A549 (cell line): ENCODE results near the gene PTP4A2. TPM values are rescaled to one million over a fixed set of nuclear protein-coding genes. Genes with fewer than 3 reads are reported as not detected.

Experiments used
- ATAC-seq, 2 experiments: fragments of 200-7000 bp in 1 of 2; fragments of >200 bp in 1 of 2; cut with Nextera tagmentation in 1 of 2; cut with Tn5 transposase in 1 of 2; 3 replicates each; pipeline versions ENCODE4 v1.8.0 to v1.9.1; 2018 to 2020; ENCODE audit warnings: mild to moderate bottlenecking in 1 of 2, moderate library complexity in 1 of 2
- CTCF ChIA-PET: fragments of 300-600 bp; sonication (Branson Sonifier 250); formaldehyde crosslinking; extraction: SDS; loops from one replicate; lab custom pipeline; 2021; ENCODE audit warnings: antibody characterized with exemption, inconsistent platforms; lab: Yijun Ruan, JAX
- POLR2A ChIA-PET: fragments of 350-600 bp; formaldehyde crosslinking; extraction: SDS; loops from one replicate; lab custom pipeline; 2021; ENCODE audit warnings: antibody characterized with exemption, inconsistent platforms; lab: Yijun Ruan, JAX
- DNase-seq, 2 experiments: peaks; one replicate each; pipeline versions ENCODE4 v3.0.0 to v3.0.0-alpha.2; 2011 to 2016; ENCODE audit warnings: low read depth in 1 of 2, low spot score in 1 of 2
- FAIRE-seq: peaks from 2 replicates; lab custom pipeline; 2011; peaks lifted over from hg19 to GRCh38; lab: Jason Lieb, UNC
- H3K27ac ChIP-seq, 2 experiments: fragments of >200 bp; sonication (Bioruptor Twin); formaldehyde crosslinking; 3 replicates each; pipeline ENCODE4 v1.5.1; 2016 to 2017
- H3K4me1 ChIP-seq: fragments of >200 bp; sonication (Bioruptor Twin); formaldehyde crosslinking; 3 replicates; pipeline ENCODE4 v1.6.1; 2016
- H3K4me2 ChIP-seq: fragments of >200 bp; sonication (Bioruptor Twin); formaldehyde crosslinking; 3 replicates; pipeline ENCODE4 v1.6.1; 2016
- H3K4me3 ChIP-seq: fragments of >200 bp; sonication (Bioruptor Twin); formaldehyde crosslinking; 3 replicates; pipeline ENCODE4 v1.5.1; 2016
- H3K9me3 ChIP-seq: fragments of >200 bp; sonication (Bioruptor Twin); formaldehyde crosslinking; 3 replicates; pipeline ENCODE4 v1.6.1; 2016
- BHLHE40 ChIP-seq: IDR thresholded peaks from 2 replicates; pipeline ENCODE4 v1.6.1; 2012; ENCODE audit warnings: low read depth, low read length, inconsistent platforms
- CBX8 ChIP-seq: fragments of 200-600 bp; sonication (generic); IDR thresholded peaks from 2 replicates; pipeline ENCODE4 v1.6.1; 2016
- CEBPB ChIP-seq, 2 experiments: fragments of >200 bp in 1 of 2; sonication (Bioruptor Twin) in 1 of 2; formaldehyde crosslinking in 1 of 2; IDR thresholded peaks; 2 replicates each; pipeline ENCODE4 v1.6.1; 2012 to 2016
- EHMT2 ChIP-seq: fragments of 200-600 bp; sonication (generic); IDR thresholded peaks from 2 replicates; pipeline ENCODE4 v1.6.1; 2016; ENCODE audit warnings: antibody characterized with exemption, low read depth, mild to moderate bottlenecking, moderate library complexity
- ESRRA ChIP-seq: fragments of 150-350 bp; IDR thresholded peaks from 2 replicates; pipeline ENCODE4 v1.6.1; 2014; ENCODE audit warnings: mild to moderate bottlenecking, low read length, borderline replicate concordance
- FOXS1 ChIP-seq: fragments of 250-450 bp; sonication (Bioruptor Pico); IDR thresholded peaks from 2 replicates; pipeline ENCODE4 v1.5.0; 2020; ENCODE audit warnings: mild to moderate bottlenecking, moderate library complexity
- GATA3 ChIP-seq: IDR thresholded peaks from 2 replicates; pipeline ENCODE4 v1.6.1; 2012; ENCODE audit warnings: borderline replicate concordance
- HEYL ChIP-seq: fragments of 250-450 bp; sonication (Bioruptor Pico); IDR thresholded peaks from 2 replicates; pipeline ENCODE4 v1.8.0; 2021; ENCODE audit warnings: mild to moderate bottlenecking, moderate library complexity
- MAFK ChIP-seq: fragments of 450-650 bp; IDR thresholded peaks from 2 replicates; pipeline ENCODE4 v1.6.1; 2014; ENCODE audit not compliant: partially characterized antibody
- MAZ ChIP-seq: fragments of 150-350 bp; IDR thresholded peaks from 2 replicates; pipeline ENCODE4 v1.6.1; 2014; ENCODE audit warnings: antibody characterized with exemption, low read depth, low read length, borderline replicate concordance
- MYC ChIP-seq: IDR thresholded peaks from 2 replicates; pipeline ENCODE4 v1.6.1; 2012; ENCODE audit warnings: mild to moderate bottlenecking, inconsistent platforms, low read length, improper control_type of control experiment, borderline replicate concordance
- NPAS2 ChIP-seq: fragments of 250-450 bp; sonication (Bioruptor Pico); IDR thresholded peaks from 2 replicates; pipeline ENCODE4 v1.8.0; 2022; ENCODE audit warnings: mild to moderate bottlenecking, moderate library complexity, borderline replicate concordance
- RCOR1 ChIP-seq: fragments of 150-350 bp; IDR thresholded peaks from 2 replicates; pipeline ENCODE4 v1.6.1; 2014; ENCODE audit warnings: antibody characterized with exemption, low read length, low read depth
- RFX5 ChIP-seq: fragments of 450-650 bp; IDR thresholded peaks from 2 replicates; pipeline ENCODE4 v1.7.1; 2014; ENCODE audit warnings: antibody characterized with exemption, mild to moderate bottlenecking, moderate library complexity
- SMC3 ChIP-seq: fragments of >200 bp; sonication (Bioruptor Twin); formaldehyde crosslinking; IDR thresholded peaks from 3 replicates; pipeline ENCODE4 v1.6.1; 2018; ENCODE audit warnings: inconsistent platforms
- SREBF2 ChIP-seq: fragments of 450-650 bp; IDR thresholded peaks from 2 replicates; pipeline ENCODE4 v1.6.1; 2014; ENCODE audit warnings: mild to moderate bottlenecking, moderate library complexity
- TFCP2L1 ChIP-seq: fragments of 250-450 bp; sonication (Bioruptor Pico); IDR thresholded peaks from 2 replicates; pipeline ENCODE4 v1.5.0; 2021; ENCODE audit warnings: mild to moderate bottlenecking
- TP53 ChIP-seq: fragments of 250-450 bp; sonication (Bioruptor Pico); IDR thresholded peaks from 2 replicates; pipeline ENCODE4 v1.5.0; 2021; ENCODE audit warnings: mild to moderate bottlenecking, moderate library complexity
- ZFP36 ChIP-seq: fragments of 450-650 bp; IDR thresholded peaks from 2 replicates; pipeline ENCODE4 v1.6.1; 2014; ENCODE audit warnings: borderline replicate concordance; ENCODE audit not compliant: partially characterized antibody
- WGBS: methylation state at CpG from one replicate; pipeline ENCODE4 v1.1.6; 2017; ENCODE audit errors: missing lambda C conversion rate; 5-methylcytosine and 5-hydroxymethylcytosine counted together
- polyA plus RNA-seq, 4 experiments: library from polyadenylated mRNA; depleted of rRNA in 3 of 4; stranded (reverse); fragments of >200 nt; fragmentation: RNase III in 1 of 4; extraction: RNeasy Plus Mini Kit Qiagen cat#74134 plus additional on column Dnase treatment in 1 of 4; gene quantifications; 2 replicates in 3 of 4; 3 replicates in 1 of 4; pipeline ENCODE4 v1.2.3, GENCODE V29; 2011 to 2017
- TF ChIP-seq, protein P1 (sequence below): fragments of >200 bp; sonication (Bioruptor Twin); formaldehyde crosslinking; IDR thresholded peaks from 2 replicates; pipeline ENCODE4 v1.6.1; 2016
- TF ChIP-seq, protein P2 (sequence below): IDR thresholded peaks from 2 replicates; pipeline ENCODE4 v1.6.1; 2012
- TF ChIP-seq, protein P3 (sequence below): fragments of 200-600 bp; sonication (generic); IDR thresholded peaks from 2 replicates; pipeline ENCODE4 v1.6.1; 2016; ENCODE audit warnings: antibody characterized with exemption, mild to moderate bottlenecking, moderate library complexity
- TF ChIP-seq, protein P4 (sequence below): fragments of >200 bp; sonication (Bioruptor Twin); formaldehyde crosslinking; IDR thresholded peaks from 3 replicates; pipeline ENCODE4 v1.6.1; 2016
- TF ChIP-seq, protein P5 (sequence below): IDR thresholded peaks from 2 replicates; pipeline ENCODE4 v1.6.1; 2012

The PTP4A2 gene
- polyA plus RNA-seq, 2 of the 4 experiments (the other 2 are of a cell fraction), result 234 to 563 TPM

DNA sequence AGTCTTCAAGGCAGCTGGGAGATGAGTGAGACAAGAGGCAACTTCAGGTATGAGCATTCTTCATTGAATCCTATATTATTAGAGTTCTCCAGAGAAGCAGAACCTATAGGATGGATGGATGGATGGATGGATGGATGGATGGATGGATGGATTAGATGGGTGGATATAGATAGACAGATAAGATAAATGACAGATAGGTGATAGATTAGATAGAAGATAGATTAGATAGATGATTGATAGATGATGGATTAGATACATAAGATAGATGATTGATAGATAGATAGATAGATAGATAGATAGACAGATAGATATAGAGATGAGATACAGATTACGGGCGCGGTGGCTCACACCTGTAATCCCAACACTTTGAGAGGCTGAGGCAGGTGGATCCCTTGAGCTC is 79.1 kb downstream of the PTP4A2 start:
- FAIRE-seq (no peak), DNase-seq (no peak)
- no peak overlapping the region for H3K27ac ChIP-seq
- 90% methylated on average over 3 of the region's 3 CpGs for WGBS
- POLR2A ChIA-PET, result no interaction called here
- H3K4me3 ChIP-seq, result no peak overlapping the region
- peaks cover 9% of the 10 kb centered on the region; the same call in 2 of the 3 replicates for H3K4me1 ChIP-seq
- TF ChIP-seq CEBPB (IDR thresholded peaks at IDR 0.05) (no peak), EHMT2 (no peak), TP53 (CRISPR knock-in tag) (no peak), SREBF2 (no peak), BHLHE40 (no peak), SMC3 (no peak), HEYL (CRISPR knock-in tag) (no peak)
- TF ChIP-seq, protein P1, sequence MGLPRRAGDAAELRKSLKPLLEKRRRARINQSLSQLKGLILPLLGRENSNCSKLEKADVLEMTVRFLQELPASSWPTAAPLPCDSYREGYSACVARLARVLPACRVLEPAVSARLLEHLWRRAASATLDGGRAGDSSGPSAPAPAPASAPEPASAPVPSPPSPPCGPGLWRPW, result no peak
- TF ChIP-seq, protein P2, sequence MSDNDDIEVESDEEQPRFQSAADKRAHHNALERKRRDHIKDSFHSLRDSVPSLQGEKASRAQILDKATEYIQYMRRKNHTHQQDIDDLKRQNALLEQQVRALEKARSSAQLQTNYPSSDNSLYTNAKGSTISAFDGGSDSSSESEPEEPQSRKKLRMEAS, result no peak
- TF ChIP-seq, all 56 proteins: peak for 0
- Histone ChIP-seq H3K4me2 (no peak overlapping the region), H3K9me3 (no peaks in the 10 kb centered on the region)
- CTCF ChIA-PET, result interaction anchor here (0.6 to 1.4 kb wide), 2 partner anchors 86 to 105 kb away, joined by 3 read pairs; no protein-coding TSS in a partner anchor
- ATAC-seq, result no peak

DNA sequence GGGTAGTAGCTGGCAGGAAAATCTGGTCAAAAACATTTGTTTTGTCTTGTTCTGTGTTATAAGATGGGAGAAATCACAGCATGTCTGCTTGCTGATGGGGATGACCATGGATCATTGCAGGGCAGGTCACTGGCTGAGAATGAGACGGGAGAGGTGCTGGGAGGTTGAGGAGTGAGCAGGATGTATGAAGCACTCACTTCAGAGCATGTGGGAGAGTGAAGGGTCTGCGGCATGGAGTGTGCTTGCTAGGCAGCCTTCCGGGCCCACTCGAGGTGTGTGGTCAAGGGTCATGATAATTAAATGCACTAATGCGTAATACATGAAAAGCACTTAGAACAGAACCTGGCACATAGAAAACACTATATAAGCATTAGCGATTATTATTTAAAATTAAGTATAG is 80.3 kb downstream of the PTP4A2 start:
- CTCF ChIA-PET, result interaction anchor here (0.9 to 1.0 kb wide), 2 partner anchors 13 to 42 kb away, joined by 3 read pairs; no protein-coding TSS in a partner anchor

More for the DNA sequence above, 80.3 kb downstream of the PTP4A2 start:
- peaks cover 9% of the 10 kb centered on the region; the same call in 2 of the 3 replicates for H3K4me1 ChIP-seq
- H3K27ac ChIP-seq, result no peak overlapping the region
- ATAC-seq, result no peak
- H3K4me3 ChIP-seq, result no peak overlapping the region
- 81% methylated on average over 6 of the region's 6 CpGs for WGBS
- H3K9me3 ChIP-seq, result no peaks in the 10 kb centered on the region
- POLR2A ChIA-PET, result no interaction called here
- TF ChIP-seq FOXS1 (CRISPR knock-in tag) (no peak), TFCP2L1 (no peak), MYC (no peak), TP53 (CRISPR knock-in tag) (no peak), RCOR1 (no peak), GATA3 (no peak), NPAS2 (CRISPR knock-in tag) (no peak), ESRRA (no peak), CBX8 (no peak), MAFK (no peak), RFX5 (no peak), MAZ (no peak), ZFP36 (no peak)
- TF ChIP-seq, protein P3, sequence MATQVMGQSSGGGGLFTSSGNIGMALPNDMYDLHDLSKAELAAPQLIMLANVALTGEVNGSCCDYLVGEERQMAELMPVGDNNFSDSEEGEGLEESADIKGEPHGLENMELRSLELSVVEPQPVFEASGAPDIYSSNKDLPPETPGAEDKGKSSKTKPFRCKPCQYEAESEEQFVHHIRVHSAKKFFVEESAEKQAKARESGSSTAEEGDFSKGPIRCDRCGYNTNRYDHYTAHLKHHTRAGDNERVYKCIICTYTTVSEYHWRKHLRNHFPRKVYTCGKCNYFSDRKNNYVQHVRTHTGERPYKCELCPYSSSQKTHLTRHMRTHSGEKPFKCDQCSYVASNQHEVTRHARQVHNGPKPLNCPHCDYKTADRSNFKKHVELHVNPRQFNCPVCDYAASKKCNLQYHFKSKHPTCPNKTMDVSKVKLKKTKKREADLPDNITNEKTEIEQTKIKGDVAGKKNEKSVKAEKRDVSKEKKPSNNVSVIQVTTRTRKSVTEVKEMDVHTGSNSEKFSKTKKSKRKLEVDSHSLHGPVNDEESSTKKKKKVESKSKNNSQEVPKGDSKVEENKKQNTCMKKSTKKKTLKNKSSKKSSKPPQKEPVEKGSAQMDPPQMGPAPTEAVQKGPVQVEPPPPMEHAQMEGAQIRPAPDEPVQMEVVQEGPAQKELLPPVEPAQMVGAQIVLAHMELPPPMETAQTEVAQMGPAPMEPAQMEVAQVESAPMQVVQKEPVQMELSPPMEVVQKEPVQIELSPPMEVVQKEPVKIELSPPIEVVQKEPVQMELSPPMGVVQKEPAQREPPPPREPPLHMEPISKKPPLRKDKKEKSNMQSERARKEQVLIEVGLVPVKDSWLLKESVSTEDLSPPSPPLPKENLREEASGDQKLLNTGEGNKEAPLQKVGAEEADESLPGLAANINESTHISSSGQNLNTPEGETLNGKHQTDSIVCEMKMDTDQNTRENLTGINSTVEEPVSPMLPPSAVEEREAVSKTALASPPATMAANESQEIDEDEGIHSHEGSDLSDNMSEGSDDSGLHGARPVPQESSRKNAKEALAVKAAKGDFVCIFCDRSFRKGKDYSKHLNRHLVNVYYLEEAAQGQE, result no peak
- TF ChIP-seq, protein P4, sequence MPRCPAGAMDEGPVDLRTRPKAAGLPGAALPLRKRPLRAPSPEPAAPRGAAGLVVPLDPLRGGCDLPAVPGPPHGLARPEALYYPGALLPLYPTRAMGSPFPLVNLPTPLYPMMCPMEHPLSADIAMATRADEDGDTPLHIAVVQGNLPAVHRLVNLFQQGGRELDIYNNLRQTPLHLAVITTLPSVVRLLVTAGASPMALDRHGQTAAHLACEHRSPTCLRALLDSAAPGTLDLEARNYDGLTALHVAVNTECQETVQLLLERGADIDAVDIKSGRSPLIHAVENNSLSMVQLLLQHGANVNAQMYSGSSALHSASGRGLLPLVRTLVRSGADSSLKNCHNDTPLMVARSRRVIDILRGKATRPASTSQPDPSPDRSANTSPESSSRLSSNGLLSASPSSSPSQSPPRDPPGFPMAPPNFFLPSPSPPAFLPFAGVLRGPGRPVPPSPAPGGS, result no peak
- TF ChIP-seq, protein P5, sequence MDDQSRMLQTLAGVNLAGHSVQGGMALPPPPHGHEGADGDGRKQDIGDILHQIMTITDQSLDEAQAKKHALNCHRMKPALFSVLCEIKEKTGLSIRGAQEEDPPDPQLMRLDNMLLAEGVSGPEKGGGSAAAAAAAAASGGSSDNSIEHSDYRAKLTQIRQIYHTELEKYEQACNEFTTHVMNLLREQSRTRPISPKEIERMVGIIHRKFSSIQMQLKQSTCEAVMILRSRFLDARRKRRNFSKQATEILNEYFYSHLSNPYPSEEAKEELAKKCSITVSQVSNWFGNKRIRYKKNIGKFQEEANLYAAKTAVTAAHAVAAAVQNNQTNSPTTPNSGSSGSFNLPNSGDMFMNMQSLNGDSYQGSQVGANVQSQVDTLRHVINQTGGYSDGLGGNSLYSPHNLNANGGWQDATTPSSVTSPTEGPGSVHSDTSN, result no peak
- no peak for DNase-seq
- H3K4me2 ChIP-seq, result no peak overlapping the region
- FAIRE-seq, result no peak

Other genes with a start within 250 kb of the PTP4A2 start
- gene COL16A1, start 234.4 kb downstream of the PTP4A2 start, polyA plus RNA-seq (2011; rRNA removed), result 1.4 and 1.5 TPM in 2 replicates
- gene COL16A1, start 234.4 kb downstream of the PTP4A2 start, polyA plus RNA-seq (2017; fragmentation: RNase III; extraction: RNeasy Plus Mini Kit Qiagen cat#74134 plus additional on column Dnase treatment), result 8.1 to 11.1 TPM (median 10.4 TPM) in 3 replicates
- 2.3 and 2.7 TPM in 2 replicates for gene ADGRB2, start 174.0 kb downstream of the PTP4A2 start, polyA plus RNA-seq (2011; rRNA removed)
- 6.3 to 7.0 TPM (median 6.6 TPM) in 3 replicates for gene ADGRB2, start 174.0 kb downstream of the PTP4A2 start, polyA plus RNA-seq (2017; fragmentation: RNase III; extraction: RNeasy Plus Mini Kit Qiagen cat#74134 plus additional on column Dnase treatment)
- gene SPOCD1, start 122.3 kb downstream of the PTP4A2 start, polyA plus RNA-seq (2011; rRNA removed), result 0.98 and 1.2 TPM in 2 replicates
- gene SPOCD1, start 122.3 kb downstream of the PTP4A2 start, polyA plus RNA-seq (2017; fragmentation: RNase III; extraction: RNeasy Plus Mini Kit Qiagen cat#74134 plus additional on column Dnase treatment), result 4.8 to 6.4 TPM (median 5.5 TPM) in 3 replicates
- 60.6 and 63.6 TPM in 2 replicates for gene KHDRBS1, start 75.5 kb upstream of the PTP4A2 start, polyA plus RNA-seq (2011; rRNA removed)
- gene KHDRBS1, start 75.5 kb upstream of the PTP4A2 start, polyA plus RNA-seq (2017; fragmentation: RNase III; extraction: RNeasy Plus Mini Kit Qiagen cat#74134 plus additional on column Dnase treatment), result 107 to 110 TPM (median 109 TPM) in 3 replicates
- 10.8 and 13.8 TPM in 2 replicates for gene TMEM39B, start 134.6 kb upstream of the PTP4A2 start, polyA plus RNA-seq (2011; rRNA removed)
- gene TMEM39B, start 134.6 kb upstream of the PTP4A2 start, polyA plus RNA-seq (2017; fragmentation: RNase III; extraction: RNeasy Plus Mini Kit Qiagen cat#74134 plus additional on column Dnase treatment), result 8.2 to 9.3 TPM (median 8.5 TPM) in 3 replicates
- gene KPNA6, start 169.7 kb upstream of the PTP4A2 start, polyA plus RNA-seq (2011; rRNA removed), result 24.3 and 41.9 TPM in 2 replicates
- gene KPNA6, start 169.7 kb upstream of the PTP4A2 start, polyA plus RNA-seq (2017; fragmentation: RNase III; extraction: RNeasy Plus Mini Kit Qiagen cat#74134 plus additional on column Dnase treatment), result 15.0 to 15.9 TPM (median 15.8 TPM) in 3 replicates
- 22.5 and 31.7 TPM in 2 replicates for gene TXLNA, start 241.3 kb upstream of the PTP4A2 start, polyA plus RNA-seq (2011; rRNA removed)
- 23.9 to 26.0 TPM (median 25.0 TPM) in 3 replicates for gene TXLNA, start 241.3 kb upstream of the PTP4A2 start, polyA plus RNA-seq (2017; fragmentation: RNase III; extraction: RNeasy Plus Mini Kit Qiagen cat#74134 plus additional on column Dnase treatment)